ENCODE data around the gene RNF208. TPM values are rescaled to one million over a fixed set of nuclear protein-coding genes. Genes with fewer than 3 reads are reported as not detected.

Gene RNF208
- total and polyA plus RNA-seq, 10 of the 15 experiments (the other 5 are each of a cell fraction or from before 2014, with no cell fraction given), result 0.06 to 10.7 (median 0.77) TPM

DNA sequence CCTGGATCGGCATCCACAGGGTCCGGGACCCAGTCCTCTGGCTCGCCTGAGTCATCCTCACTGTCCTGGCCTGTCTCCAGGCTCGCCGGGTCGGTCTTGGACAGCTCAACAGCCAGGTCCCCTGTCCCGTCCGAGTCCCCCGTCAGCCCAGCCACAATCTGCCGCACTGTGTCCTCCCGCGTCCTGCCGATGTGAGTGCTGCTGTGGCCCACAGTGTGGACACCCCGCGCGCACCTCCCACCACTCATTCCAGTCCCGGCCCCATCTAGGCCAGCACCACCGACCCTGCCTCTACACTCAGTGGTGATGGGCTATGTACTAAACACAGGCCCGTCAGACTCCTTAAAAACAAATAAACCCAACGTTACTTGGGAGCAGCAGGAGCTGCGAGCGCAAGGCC lies 40.4 kb downstream of the RNF208 start:
- H3K27ac ChIP-seq (ENCODE audit: control insufficient read depth, insufficient read depth), result no peak overlapping the region
- CTCF ChIA-PET, result no interaction called here
- 93% methylated on average over 20 of the region's 22 CpGs for WGBS (ENCODE audit: insufficient coverage, insufficient replicate concordance, low lambda C conversion rate, missing lambda C conversion rate)

More for the DNA sequence above, 40.4 kb downstream of the RNF208 start:
- Histone ChIP-seq H3K27me3 (replicated peaks in 1 of 2; ENCODE audit: control insufficient read depth in 2 of 2, insufficient read depth in 2 of 2, low read length in 1 of 2) (no peaks in the 10 kb centered on the region), H4K20me1 (ENCODE audit: control insufficient read depth, insufficient read depth) (no peaks in the 10 kb centered on the region), H3K4me1 (ENCODE audit: control insufficient read depth, insufficient read depth, low read length) (peaks cover 4% of the 10 kb centered on the region; the same call in 1 of the 2 replicates), H3K4me2 (ENCODE audit: control insufficient read depth, insufficient read depth) (no peak overlapping the region), H3K79me2 (ENCODE audit: control insufficient read depth, insufficient read depth, low read length) (peaks cover 4% of the 10 kb centered on the region), H3K4me3 (no peak overlapping the region), H3K36me3 (ENCODE audit: control insufficient read depth in 2 of 2, insufficient read depth in 2 of 2, low read length in 1 of 2) (peaks cover 7 to 28% of the 10 kb centered on the region in 2 experiments), H2AFZ (ENCODE audit: control insufficient read depth, low read depth, low read length) (no peak overlapping the region), H3K9me3 (replicated peaks; ENCODE audit: control insufficient read depth, insufficient read depth, low read length) (no peaks in the 10 kb centered on the region), H3K9ac (ENCODE audit: control insufficient read depth, insufficient read depth, low read length) (no peak overlapping the region)
- no peak for DNase-seq (ENCODE audit: low read depth, low spot score)
- intact Hi-C loops (cut with micrococcal nuclease; ENCODE audit: unreplicated experiment) (no loop called here), in situ Hi-C loops (cut with MboI) (no loop called here)
- no TSS peak for BruUV-seq (replicated peaks)
- FAIRE-seq, result no peak
- RAD21 ChIA-PET (ENCODE audit: unreplicated experiment), result no interaction called here
- TF ChIP-seq ZZZ3 (IDR thresholded peaks at IDR 0.05; ENCODE audit: control insufficient read depth, insufficient read length, low read depth), result no peak
- TF ChIP-seq, protein P1, sequence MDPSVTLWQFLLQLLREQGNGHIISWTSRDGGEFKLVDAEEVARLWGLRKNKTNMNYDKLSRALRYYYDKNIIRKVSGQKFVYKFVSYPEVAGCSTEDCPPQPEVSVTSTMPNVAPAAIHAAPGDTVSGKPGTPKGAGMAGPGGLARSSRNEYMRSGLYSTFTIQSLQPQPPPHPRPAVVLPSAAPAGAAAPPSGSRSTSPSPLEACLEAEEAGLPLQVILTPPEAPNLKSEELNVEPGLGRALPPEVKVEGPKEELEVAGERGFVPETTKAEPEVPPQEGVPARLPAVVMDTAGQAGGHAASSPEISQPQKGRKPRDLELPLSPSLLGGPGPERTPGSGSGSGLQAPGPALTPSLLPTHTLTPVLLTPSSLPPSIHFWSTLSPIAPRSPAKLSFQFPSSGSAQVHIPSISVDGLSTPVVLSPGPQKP (IDR thresholded peaks at IDR 0.05; ENCODE audit: low read depth, low read length), result no peak
- TF ChIP-seq NFIC (IDR thresholded peaks at IDR 0.05; ENCODE audit: low read depth, low read length), result no peak
- TF ChIP-seq ATF7 (IDR thresholded peaks at IDR 0.05; ENCODE audit: low read depth), result no peak
- TF ChIP-seq TAF1 (IDR thresholded peaks at IDR 0.05; ENCODE audit: borderline replicate concordance, low read depth, low read length), result no peak
- no peak for TF ChIP-seq TBL1XR1 (IDR thresholded peaks at IDR 0.05; ENCODE audit: low read depth, low read length)
- TF ChIP-seq, protein P2, sequence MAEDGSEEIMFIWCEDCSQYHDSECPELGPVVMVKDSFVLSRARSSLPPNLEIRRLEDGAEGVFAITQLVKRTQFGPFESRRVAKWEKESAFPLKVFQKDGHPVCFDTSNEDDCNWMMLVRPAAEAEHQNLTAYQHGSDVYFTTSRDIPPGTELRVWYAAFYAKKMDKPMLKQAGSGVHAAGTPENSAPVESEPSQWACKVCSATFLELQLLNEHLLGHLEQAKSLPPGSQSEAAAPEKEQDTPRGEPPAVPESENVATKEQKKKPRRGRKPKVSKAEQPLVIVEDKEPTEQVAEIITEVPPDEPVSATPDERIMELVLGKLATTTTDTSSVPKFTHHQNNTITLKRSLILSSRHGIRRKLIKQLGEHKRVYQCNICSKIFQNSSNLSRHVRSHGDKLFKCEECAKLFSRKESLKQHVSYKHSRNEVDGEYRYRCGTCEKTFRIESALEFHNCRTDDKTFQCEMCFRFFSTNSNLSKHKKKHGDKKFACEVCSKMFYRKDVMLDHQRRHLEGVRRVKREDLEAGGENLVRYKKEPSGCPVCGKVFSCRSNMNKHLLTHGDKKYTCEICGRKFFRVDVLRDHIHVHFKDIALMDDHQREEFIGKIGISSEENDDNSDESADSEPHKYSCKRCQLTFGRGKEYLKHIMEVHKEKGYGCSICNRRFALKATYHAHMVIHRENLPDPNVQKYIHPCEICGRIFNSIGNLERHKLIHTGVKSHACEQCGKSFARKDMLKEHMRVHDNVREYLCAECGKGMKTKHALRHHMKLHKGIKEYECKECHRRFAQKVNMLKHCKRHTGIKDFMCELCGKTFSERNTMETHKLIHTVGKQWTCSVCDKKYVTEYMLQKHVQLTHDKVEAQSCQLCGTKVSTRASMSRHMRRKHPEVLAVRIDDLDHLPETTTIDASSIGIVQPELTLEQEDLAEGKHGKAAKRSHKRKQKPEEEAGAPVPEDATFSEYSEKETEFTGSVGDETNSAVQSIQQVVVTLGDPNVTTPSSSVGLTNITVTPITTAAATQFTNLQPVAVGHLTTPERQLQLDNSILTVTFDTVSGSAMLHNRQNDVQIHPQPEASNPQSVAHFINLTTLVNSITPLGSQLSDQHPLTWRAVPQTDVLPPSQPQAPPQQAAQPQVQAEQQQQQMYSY (CRISPR knock-in tag; IDR thresholded peaks at IDR 0.05), result no peak
- no peak for TF ChIP-seq GABPA (IDR thresholded peaks at IDR 0.05; ENCODE audit: low read depth)
- TF ChIP-seq, protein P3, sequence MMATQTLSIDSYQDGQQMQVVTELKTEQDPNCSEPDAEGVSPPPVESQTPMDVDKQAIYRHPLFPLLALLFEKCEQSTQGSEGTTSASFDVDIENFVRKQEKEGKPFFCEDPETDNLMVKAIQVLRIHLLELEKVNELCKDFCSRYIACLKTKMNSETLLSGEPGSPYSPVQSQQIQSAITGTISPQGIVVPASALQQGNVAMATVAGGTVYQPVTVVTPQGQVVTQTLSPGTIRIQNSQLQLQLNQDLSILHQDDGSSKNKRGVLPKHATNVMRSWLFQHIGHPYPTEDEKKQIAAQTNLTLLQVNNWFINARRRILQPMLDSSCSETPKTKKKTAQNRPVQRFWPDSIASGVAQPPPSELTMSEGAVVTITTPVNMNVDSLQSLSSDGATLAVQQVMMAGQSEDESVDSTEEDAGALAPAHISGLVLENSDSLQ (IDR thresholded peaks at IDR 0.05), result no peak
- ATAC-seq, result no peak
- POLR2A ChIA-PET, result interaction anchor here (0.6 kb wide), 1 partner anchor 88 kb away, joined by 3 read pairs; no protein-coding TSS in a partner anchor
- SMC1A ChIA-PET (ENCODE audit: uncharacterized antibody, unreplicated experiment), result no interaction called here
